GM12801 (cell line): Measurements from ENCODE around the gene DDHD1.

Experiments
- CTCF ChIP-seq: IDR thresholded peaks from one replicate; pipeline ENCODE4 v1.5.1; 2011; ENCODE audit warnings: control low read depth; ENCODE audit not compliant: insufficient read length; ENCODE audit errors: extremely low read depth

The DDHD1 gene

GRCh38 chr14:52992236-52992870 is 160.8 kb downstream of the DDHD1 start:
- no peak for TF ChIP-seq CTCF

DNA sequence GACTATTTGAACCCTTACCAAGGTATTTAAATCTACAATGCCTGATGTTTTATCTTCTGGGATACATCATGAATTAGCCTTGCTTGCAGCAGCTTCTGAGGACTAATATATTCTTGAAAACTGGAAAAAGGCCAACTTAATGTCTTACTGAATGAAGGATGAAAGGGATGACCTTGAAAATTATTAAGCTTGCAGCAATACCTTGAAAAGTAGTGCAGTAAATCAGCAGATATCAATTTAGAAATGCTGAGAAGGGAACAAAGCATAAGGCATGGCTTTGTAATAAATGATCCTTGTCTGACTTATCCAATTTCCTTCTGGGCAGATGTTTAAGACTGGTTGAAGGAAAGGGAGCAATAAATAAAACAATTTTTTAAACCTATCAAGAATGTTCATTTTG is 165.0 kb downstream of the DDHD1 start:
- no peak for TF ChIP-seq CTCF

DNA sequence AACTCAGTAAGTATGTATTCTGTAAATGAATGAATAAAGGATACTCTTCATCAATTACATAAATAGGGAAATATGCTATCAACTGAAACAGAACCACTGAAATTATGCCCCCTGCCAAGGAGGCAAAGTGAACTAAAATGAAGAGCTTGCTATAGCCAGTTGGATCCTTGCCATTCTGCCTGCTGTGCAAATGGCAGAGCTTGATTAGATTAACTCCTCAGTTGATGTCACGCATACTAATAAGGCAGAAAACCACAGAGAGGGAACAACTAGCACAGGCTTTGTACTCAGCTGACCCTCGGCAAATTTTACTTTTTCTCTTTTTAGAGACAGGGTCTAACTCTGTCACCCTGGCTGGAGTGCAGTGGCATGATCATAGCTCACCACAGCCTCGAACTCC is 165.6 kb downstream of the DDHD1 start:
- TF ChIP-seq CTCF: no peak

- no peak for TF ChIP-seq CTCF
Observed at GRCh38 chr14:52987042-52987441, 166.1 kb downstream of the DDHD1 start.
